ENCODE measurements around the gene GPR107.

GPR107 gene

DNA sequence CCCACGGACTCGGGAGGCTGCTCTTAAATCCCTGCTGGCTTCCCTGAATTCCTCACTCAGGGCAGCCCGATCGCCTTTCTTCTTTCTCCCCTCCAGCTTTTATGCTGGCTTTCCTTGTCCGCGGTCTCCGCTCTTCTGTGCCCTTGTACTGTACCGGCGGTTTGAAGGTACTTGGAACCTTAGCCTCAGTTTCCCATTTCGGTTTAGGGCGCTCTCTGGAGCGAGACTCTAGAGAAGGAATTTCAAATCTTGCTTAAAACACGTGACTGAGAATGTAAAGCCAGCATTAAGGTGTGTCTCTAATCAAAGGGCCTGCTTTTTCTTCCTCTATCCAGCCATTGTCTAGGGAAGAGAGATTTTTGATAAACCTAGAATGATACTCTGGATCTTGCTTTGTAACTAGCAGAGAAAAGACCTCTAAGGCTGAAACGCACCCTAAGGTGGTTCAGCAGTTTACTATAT is 650 bp downstream of the GPR107 start:
- Histone ChIP-seq H3K4me2 (ENCODE audit: low read length) (peak overlapping the region; percentile 18), H2BK120ac (ENCODE audit: low read depth, low read length) (no peak overlapping the region), H3K79me1 (ENCODE audit: low read length) (peaks cover 5% of the 10 kb centered on the region), H3K23ac (ENCODE audit: low read length) (no peak overlapping the region), H2BK15ac (replicated peaks; ENCODE audit: low read depth) (no peak overlapping the region), H2AK5ac (ENCODE audit: low read length) (no peak overlapping the region), H4K8ac (ENCODE audit: low read depth, low read length) (peak overlapping the region; percentile 91), H4K5ac (ENCODE audit: low read length) (no peak overlapping the region), H3K27ac (ENCODE audit: low read depth, low read length) (peak overlapping the region; percentile 85), H3K4me1 (ENCODE audit: control insufficient read depth, low read depth, low read length) (no peaks in the 10 kb centered on the region), H3K9ac (ENCODE audit: low read length) (peak overlapping the region; percentile 93), H3K4ac (ENCODE audit: low read depth, low read length) (peak overlapping the region; percentile 94), H3K79me2 (ENCODE audit: control insufficient read depth, insufficient read depth, low read length) (peaks cover 10% of the 10 kb centered on the region), H2BK5ac (ENCODE audit: low read length) (no peak overlapping the region), H3K27me3 (ENCODE audit: insufficient read depth, low read length, poor library complexity) (no peaks in the 10 kb centered on the region), H3K18ac (ENCODE audit: low read length) (peak overlapping the region; percentile 91), H3K4me3 (ENCODE audit: low read length) (peak overlapping the region; percentile 91), H3K56ac (ENCODE audit: low read length) (peak overlapping the region; percentile 96), H3K36me3 (ENCODE audit: control insufficient read depth, insufficient read depth, low read length) (no peaks in the 10 kb centered on the region)
- DNase-seq, result no peak
- WGBS (ENCODE audit: extremely low coverage, insufficient coverage, low lambda C conversion rate), result no CpG with 5 or more reads among the region's 14 CpGs

DNA sequence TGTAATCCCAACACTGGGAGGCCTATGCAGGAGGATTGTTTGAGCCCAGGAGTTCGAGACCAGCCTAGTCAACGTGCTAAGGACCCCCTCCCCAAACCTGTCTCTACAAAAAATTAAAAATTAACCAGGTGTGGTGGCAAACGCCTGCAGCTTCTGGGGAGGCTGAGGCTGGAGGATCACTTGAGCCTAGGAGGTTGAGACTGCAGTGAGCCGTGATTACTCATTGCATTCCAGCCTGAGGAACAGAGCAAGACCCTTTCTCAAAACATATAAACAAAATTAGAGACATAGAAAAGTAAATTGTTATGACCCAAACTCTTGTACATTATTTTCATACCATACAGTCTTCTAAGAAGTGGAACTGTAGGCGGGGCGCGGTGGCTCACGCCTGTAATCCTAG is 1.1 kb downstream of the GPR107 start:
- Histone ChIP-seq H3K4me3 (ENCODE audit: low read length) (no peak overlapping the region), H3K27me3 (ENCODE audit: insufficient read depth, low read length, poor library complexity) (no peaks in the 10 kb centered on the region), H3K23ac (ENCODE audit: low read length) (no peak overlapping the region), H3K4me2 (ENCODE audit: low read length) (peak overlapping the region; percentile 18), H3K36me3 (ENCODE audit: control insufficient read depth, insufficient read depth, low read length) (no peaks in the 10 kb centered on the region), H2BK15ac (replicated peaks; ENCODE audit: low read depth) (no peak overlapping the region), H2AK5ac (ENCODE audit: low read length) (no peak overlapping the region), H4K5ac (ENCODE audit: low read length) (no peak overlapping the region), H3K4ac (ENCODE audit: low read depth, low read length) (no peak overlapping the region), H2BK120ac (ENCODE audit: low read depth, low read length) (no peak overlapping the region), H3K9ac (ENCODE audit: low read length) (peak overlapping the region; percentile 93), H3K56ac (ENCODE audit: low read length) (peak overlapping the region; percentile 96), H3K79me2 (ENCODE audit: control insufficient read depth, insufficient read depth, low read length) (peaks cover 10% of the 10 kb centered on the region), H4K8ac (ENCODE audit: low read depth, low read length) (no peak overlapping the region), H3K27ac (ENCODE audit: low read depth, low read length) (no peak overlapping the region), H3K79me1 (ENCODE audit: low read length) (peaks cover 5% of the 10 kb centered on the region), H3K4me1 (ENCODE audit: control insufficient read depth, low read depth, low read length) (no peaks in the 10 kb centered on the region), H3K18ac (ENCODE audit: low read length) (no peak overlapping the region), H2BK5ac (ENCODE audit: low read length) (no peak overlapping the region)
- no peak for DNase-seq
- no CpG with 5 or more reads among the region's 8 CpGs for WGBS (ENCODE audit: extremely low coverage, insufficient coverage, low lambda C conversion rate)

DNA sequence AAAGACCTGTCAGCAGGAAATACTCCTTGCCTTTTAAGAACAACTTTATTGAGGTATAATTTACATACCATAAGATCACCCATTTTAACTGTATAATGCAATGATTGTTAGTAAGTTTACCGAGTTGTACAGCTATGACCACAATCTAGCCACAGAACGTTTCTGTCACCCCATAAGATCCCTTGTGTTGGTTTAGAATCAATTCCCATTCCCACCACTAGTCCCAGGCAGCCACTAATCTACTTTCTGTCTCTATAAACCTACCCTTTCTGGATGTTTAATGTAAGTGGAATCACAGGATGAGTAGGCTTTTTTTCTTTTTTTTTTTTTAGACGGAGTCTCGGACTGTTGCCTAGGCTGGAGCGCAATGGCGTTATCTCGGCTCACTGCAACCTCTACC is 4.4 kb downstream of the GPR107 start:
- no peak overlapping the region for H2AK5ac ChIP-seq (ENCODE audit: low read length)
- no peak overlapping the region for H3K18ac ChIP-seq (ENCODE audit: low read length)
- H4K5ac ChIP-seq (ENCODE audit: low read length), result no peak overlapping the region
- peak; percentile 33 for DNase-seq
- H3K4me3 ChIP-seq (ENCODE audit: low read length), result no peak overlapping the region
- peaks cover 14% of the 10 kb centered on the region for H3K79me2 ChIP-seq (ENCODE audit: control insufficient read depth, insufficient read depth, low read length)
- no peak overlapping the region for H2BK5ac ChIP-seq (ENCODE audit: low read length)
- no peaks in the 10 kb centered on the region for H3K36me3 ChIP-seq (ENCODE audit: control insufficient read depth, insufficient read depth, low read length)
- no peak overlapping the region for H2BK15ac ChIP-seq (replicated peaks; ENCODE audit: low read depth)
- no peak overlapping the region for H3K9ac ChIP-seq (ENCODE audit: low read length)
- H3K4me1 ChIP-seq (ENCODE audit: control insufficient read depth, low read depth, low read length), result no peaks in the 10 kb centered on the region
- H3K79me1 ChIP-seq (ENCODE audit: low read length), result peaks cover 7% of the 10 kb centered on the region
- H4K8ac ChIP-seq (ENCODE audit: low read depth, low read length), result no peak overlapping the region
- H3K27ac ChIP-seq (ENCODE audit: low read depth, low read length), result no peak overlapping the region
- no peak overlapping the region for H3K56ac ChIP-seq (ENCODE audit: low read length)
- H3K27me3 ChIP-seq (ENCODE audit: insufficient read depth, low read length, poor library complexity), result no peaks in the 10 kb centered on the region
- no peak overlapping the region for H2BK120ac ChIP-seq (ENCODE audit: low read depth, low read length)
- no peak overlapping the region for H3K4me2 ChIP-seq (ENCODE audit: low read length)
- H3K23ac ChIP-seq (ENCODE audit: low read length), result no peak overlapping the region
- WGBS (ENCODE audit: extremely low coverage, insufficient coverage, low lambda C conversion rate), result no CpG with 5 or more reads among the region's 7 CpGs
- H3K4ac ChIP-seq (ENCODE audit: low read depth, low read length), result no peak overlapping the region

DNA sequence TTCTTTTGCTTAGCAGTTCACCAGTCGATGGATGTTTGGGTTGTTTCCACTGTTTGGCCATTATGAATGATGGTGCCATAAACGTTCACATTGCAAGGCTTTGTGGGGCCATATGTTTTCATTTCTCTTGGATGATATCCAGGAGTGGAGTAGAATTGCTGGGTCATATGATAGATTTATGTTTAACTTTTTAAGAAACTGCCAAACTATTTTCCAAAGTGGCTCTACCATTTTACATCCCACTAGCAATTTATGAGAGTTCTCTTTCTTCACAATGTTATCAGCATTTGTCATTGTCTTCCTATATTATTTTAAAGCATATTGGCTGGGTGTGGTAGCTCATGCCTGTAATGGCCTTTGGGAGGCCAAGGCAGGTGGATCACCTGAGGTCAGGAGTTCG is 5.2 kb downstream of the GPR107 start:
- DNase-seq, result no peak
- no peak overlapping the region for H2BK5ac ChIP-seq (ENCODE audit: low read length)
- H3K56ac ChIP-seq (ENCODE audit: low read length), result no peak overlapping the region
- no peak overlapping the region for H4K5ac ChIP-seq (ENCODE audit: low read length)
- H3K4me1 ChIP-seq (ENCODE audit: control insufficient read depth, low read depth, low read length), result no peaks in the 10 kb centered on the region
- no CpG with 5 or more reads among the region's 3 CpGs for WGBS (ENCODE audit: extremely low coverage, insufficient coverage, low lambda C conversion rate)
- H3K4me3 ChIP-seq (ENCODE audit: low read length), result no peak overlapping the region
- no peak overlapping the region for H3K9ac ChIP-seq (ENCODE audit: low read length)
- no peak overlapping the region for H3K27ac ChIP-seq (ENCODE audit: low read depth, low read length)
- H3K18ac ChIP-seq (ENCODE audit: low read length), result no peak overlapping the region
- no peak overlapping the region for H2BK15ac ChIP-seq (replicated peaks; ENCODE audit: low read depth)
- peaks cover 14% of the 10 kb centered on the region for H3K79me2 ChIP-seq (ENCODE audit: control insufficient read depth, insufficient read depth, low read length)
- peaks cover 7% of the 10 kb centered on the region for H3K79me1 ChIP-seq (ENCODE audit: low read length)
- no peak overlapping the region for H2BK120ac ChIP-seq (ENCODE audit: low read depth, low read length)
- no peaks in the 10 kb centered on the region for H3K27me3 ChIP-seq (ENCODE audit: insufficient read depth, low read length, poor library complexity)
- no peak overlapping the region for H3K4ac ChIP-seq (ENCODE audit: low read depth, low read length)
- no peak overlapping the region for H3K23ac ChIP-seq (ENCODE audit: low read length)
- no peak overlapping the region for H3K4me2 ChIP-seq (ENCODE audit: low read length)
- H3K36me3 ChIP-seq (ENCODE audit: control insufficient read depth, insufficient read depth, low read length), result no peaks in the 10 kb centered on the region
- no peak overlapping the region for H2AK5ac ChIP-seq (ENCODE audit: low read length)
- H4K8ac ChIP-seq (ENCODE audit: low read depth, low read length), result no peak overlapping the region

DNA sequence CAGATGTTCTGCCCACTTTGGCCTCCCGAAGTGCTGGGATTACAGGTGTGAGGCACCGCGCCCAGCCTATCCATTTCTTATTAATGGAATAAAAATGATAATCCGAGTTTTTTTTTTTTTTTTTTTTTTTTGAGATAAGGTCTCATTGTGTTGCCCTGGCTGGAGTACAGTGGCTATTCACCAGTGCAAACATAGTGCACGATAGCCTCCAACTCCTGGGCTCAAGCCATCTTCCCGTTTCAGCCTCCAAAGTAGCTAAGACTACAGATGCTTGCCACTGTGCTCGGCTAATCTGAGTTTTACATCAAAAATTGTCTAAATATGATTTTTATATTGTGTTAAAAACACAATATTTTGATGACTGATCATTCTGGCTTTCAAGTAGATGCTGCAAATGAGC is 6.6 kb downstream of the GPR107 start:
- Histone ChIP-seq H2AK5ac (ENCODE audit: low read length) (no peak overlapping the region), H3K4me1 (ENCODE audit: control insufficient read depth, low read depth, low read length) (no peaks in the 10 kb centered on the region)

DNA sequence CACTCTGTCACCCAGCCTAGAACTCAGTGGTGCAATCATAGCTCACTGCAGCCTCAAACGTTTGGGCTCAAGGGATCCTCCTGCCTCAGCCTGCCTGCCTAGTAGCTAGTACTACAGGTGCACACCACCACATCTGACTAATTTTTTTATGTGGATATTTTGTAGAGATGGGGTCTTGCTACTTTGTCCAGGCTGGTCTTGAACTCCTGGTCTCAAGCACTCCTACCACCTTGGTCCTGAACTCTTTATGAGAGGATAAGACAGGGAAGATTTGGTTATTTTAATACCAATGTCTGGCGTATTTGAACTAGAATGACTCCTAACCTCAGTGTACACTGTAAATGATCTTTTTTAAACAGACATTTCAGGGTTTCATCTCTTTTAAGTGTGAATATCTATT is 9.0 kb downstream of the GPR107 start:
- Histone ChIP-seq H3K4ac (ENCODE audit: low read depth, low read length) (no peak overlapping the region), H3K27ac (ENCODE audit: low read depth, low read length) (no peak overlapping the region), H3K18ac (ENCODE audit: low read length) (no peak overlapping the region), H3K56ac (ENCODE audit: low read length) (no peak overlapping the region), H4K5ac (ENCODE audit: low read length) (no peak overlapping the region), H3K4me1 (ENCODE audit: control insufficient read depth, low read depth, low read length) (no peaks in the 10 kb centered on the region), H4K8ac (ENCODE audit: low read depth, low read length) (no peak overlapping the region), H2BK120ac (ENCODE audit: low read depth, low read length) (no peak overlapping the region), H3K4me2 (ENCODE audit: low read length) (no peak overlapping the region), H3K23ac (ENCODE audit: low read length) (no peak overlapping the region), H3K79me2 (ENCODE audit: control insufficient read depth, insufficient read depth, low read length) (peaks cover 8% of the 10 kb centered on the region), H3K4me3 (ENCODE audit: low read length) (no peak overlapping the region), H2BK5ac (ENCODE audit: low read length) (no peak overlapping the region), H2AK5ac (ENCODE audit: low read length) (no peak overlapping the region), H3K36me3 (ENCODE audit: control insufficient read depth, insufficient read depth, low read length) (no peaks in the 10 kb centered on the region), H3K79me1 (ENCODE audit: low read length) (peaks cover 13% of the 10 kb centered on the region), H2BK15ac (replicated peaks; ENCODE audit: low read depth) (no peak overlapping the region), H3K27me3 (ENCODE audit: insufficient read depth, low read length, poor library complexity) (no peaks in the 10 kb centered on the region), H3K9ac (ENCODE audit: low read length) (no peak overlapping the region)
- no peak for DNase-seq
- no CpG with 5 or more reads among the region's 2 CpGs for WGBS (ENCODE audit: extremely low coverage, insufficient coverage, low lambda C conversion rate)

More for the DNA sequence above, 6.6 kb downstream of the GPR107 start:
- H4K8ac ChIP-seq (ENCODE audit: low read depth, low read length), result peak overlapping the region; percentile 28
- H3K56ac ChIP-seq (ENCODE audit: low read length), result no peak overlapping the region
- no peak overlapping the region for H3K4me2 ChIP-seq (ENCODE audit: low read length)
- no peak overlapping the region for H3K23ac ChIP-seq (ENCODE audit: low read length)
- no peak overlapping the region for H3K4ac ChIP-seq (ENCODE audit: low read depth, low read length)
- H4K5ac ChIP-seq (ENCODE audit: low read length), result no peak overlapping the region
- H3K18ac ChIP-seq (ENCODE audit: low read length), result no peak overlapping the region
- no peak for DNase-seq
- no peak overlapping the region for H3K27ac ChIP-seq (ENCODE audit: low read depth, low read length)
- H3K79me1 ChIP-seq (ENCODE audit: low read length), result peaks cover 11% of the 10 kb centered on the region
- no peak overlapping the region for H2BK120ac ChIP-seq (ENCODE audit: low read depth, low read length)
- H3K79me2 ChIP-seq (ENCODE audit: control insufficient read depth, insufficient read depth, low read length), result peaks cover 10% of the 10 kb centered on the region
- no peak overlapping the region for H2BK5ac ChIP-seq (ENCODE audit: low read length)
- no peak overlapping the region for H3K9ac ChIP-seq (ENCODE audit: low read length)
- no CpG with 5 or more reads among the region's 7 CpGs for WGBS (ENCODE audit: extremely low coverage, insufficient coverage, low lambda C conversion rate)
- no peaks in the 10 kb centered on the region for H3K36me3 ChIP-seq (ENCODE audit: control insufficient read depth, insufficient read depth, low read length)
- no peak overlapping the region for H3K4me3 ChIP-seq (ENCODE audit: low read length)
- H3K27me3 ChIP-seq (ENCODE audit: insufficient read depth, low read length, poor library complexity), result no peaks in the 10 kb centered on the region
- no peak overlapping the region for H2BK15ac ChIP-seq (replicated peaks; ENCODE audit: low read depth)

All from mesendoderm (in vitro differentiated cells).